NCI-H526 (cell line): Measurements from ENCODE around the gene CADM4.

Experiments used
- DNase-seq, 2 experiments: peaks; one replicate each; lab custom pipeline; 2025; lab: John Stamatoyannopoulos, UW

CADM4 gene

DNA sequence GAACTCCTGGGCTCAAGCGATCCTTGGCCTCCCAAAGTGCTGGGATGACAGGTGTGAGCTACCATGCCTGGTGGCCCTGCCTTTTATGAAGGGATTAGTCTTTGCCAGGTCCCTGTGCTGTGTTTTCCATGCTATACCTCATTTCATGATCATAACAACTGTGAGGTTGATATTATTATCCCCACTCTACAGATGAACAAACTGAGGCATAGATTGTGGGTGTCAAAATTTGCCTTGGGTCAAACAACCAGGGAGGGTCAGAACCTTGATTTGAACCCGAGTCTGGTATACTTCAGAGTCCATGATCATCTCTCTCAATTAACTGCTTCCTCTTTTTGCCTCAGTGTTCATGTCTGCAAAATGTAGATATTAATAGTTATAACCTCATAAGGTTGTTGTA, 57.2 kb downstream of the CADM4 start:
- DNase-seq = no peak

DNA sequence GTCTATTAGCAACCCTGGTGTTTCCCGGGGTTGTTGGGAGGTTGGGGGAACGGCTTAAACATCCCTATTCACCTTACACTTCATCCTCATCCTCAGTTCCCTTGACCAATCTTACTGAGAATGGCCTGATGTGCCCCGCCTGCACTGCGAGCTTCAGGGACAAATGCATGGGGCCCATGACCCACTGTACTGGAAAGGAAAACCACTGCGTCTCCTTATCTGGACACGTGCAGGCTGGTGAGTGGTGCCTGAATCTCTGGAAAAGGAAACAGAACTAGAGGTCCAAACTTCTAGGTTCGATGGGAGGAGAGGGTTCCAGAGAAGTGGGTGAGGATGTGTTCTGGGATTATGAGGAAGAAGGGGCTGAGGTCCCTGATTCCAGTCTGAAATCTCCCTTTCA, 58.2 kb downstream of the CADM4 start:
- no peak for DNase-seq

- DNase-seq = no peak
Observed at GRCh38 chr19:43578787-43579186, 60.9 kb downstream of the CADM4 start.

DNA sequence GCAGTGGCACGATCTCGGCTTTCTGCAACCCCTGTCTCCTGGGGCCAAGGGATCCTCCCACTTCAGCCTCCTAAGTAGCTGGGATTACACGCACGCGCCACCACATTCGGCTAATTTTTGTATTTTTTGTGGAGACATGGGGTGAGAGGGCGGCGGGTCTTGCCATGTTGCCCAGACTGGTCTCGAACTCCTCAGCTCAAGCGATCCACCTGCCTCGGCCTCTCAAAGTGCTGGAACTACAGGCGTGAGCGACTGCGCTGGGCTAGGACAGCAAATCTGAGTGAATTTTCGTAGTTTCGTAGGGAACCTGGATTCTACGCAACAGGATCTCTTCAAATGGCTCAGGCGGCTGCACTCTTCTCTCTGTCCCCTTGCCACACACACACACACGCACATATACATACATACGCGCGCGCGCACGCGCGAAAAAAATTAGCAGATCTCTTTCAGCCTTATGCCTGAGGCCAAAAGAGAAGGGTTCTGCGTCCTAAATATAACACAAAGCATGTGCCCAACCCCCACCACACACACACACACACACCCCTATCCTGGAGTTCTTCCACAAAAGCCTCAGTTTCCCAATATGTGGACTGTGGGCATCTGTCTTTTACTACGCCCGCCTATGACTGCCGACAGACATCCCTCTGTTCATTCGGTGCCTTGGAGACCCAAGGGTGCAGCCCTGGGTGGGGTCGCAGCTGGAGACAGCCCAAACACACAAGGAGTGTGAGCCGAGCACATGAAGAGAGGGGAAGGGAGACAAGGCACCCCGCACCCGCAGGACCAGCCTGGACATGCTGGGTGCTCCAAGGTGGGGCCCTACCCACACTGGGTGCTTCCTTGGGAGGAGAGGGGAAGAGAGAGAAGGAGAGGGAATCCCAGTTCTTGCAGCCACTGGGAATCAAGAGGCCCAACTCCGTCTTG, 63.4 kb downstream of the CADM4 start:
- no peak for DNase-seq

GRCh38 chr19:43575156-43575950, 64.3 kb downstream of the CADM4 start, which contains the start of the genes PINLYP and XRCC1:
Gene PINLYP, plus strand, starts transcription at chr19:43575801. Its CDS starts 1,391 bp downstream, at chr19:43577192.
Gene XRCC1, minus strand, starts transcription at chr19:43575527. Its CDS starts 69 bp downstream, at chr19:43575458.
- DNase-seq = peak; percentile 98 to 99

DNA sequence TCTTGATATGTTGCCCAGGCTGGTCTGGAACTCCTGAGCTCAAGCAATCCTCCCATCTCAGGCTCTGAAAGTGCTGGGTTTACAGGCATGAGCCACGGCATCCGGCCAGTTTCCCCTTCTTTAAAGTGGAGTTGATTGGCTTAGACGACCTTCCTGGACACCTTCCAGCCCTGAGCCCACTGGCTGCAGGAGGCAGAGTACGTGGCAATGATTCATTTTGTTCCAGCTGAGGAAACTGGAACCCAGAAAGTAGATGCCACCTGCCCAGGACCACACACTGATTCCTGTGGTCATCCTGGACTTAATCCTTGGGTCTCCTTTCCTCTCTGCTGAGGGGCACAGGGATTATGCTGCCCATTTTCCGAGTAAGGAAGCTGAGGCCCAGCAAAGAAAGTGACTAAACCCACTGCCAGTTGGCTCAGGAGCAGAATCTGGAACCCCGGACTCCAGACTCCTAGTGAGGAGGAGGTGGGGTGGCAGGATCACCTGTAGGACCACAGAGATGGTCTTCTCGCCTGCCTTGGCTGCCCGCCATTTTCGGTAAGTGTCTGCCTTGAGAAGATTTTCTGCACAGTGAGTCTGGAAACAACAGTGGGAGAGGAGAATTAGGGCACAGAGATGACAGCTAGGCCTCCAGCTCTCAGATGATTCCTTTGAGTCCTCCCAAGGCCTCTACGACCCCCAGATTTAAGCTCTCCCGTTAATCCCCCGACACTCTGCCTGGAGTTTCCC, 65.1 kb downstream of the CADM4 start:
- no peak for DNase-seq
